HG03097 (cell line): Measurements from ENCODE around the gene TPI1.

Source experiments
- ATAC-seq: cut with Tn5 transposase; IDR thresholded peaks from one replicate; pipeline ENCODE4 v1.9.1; 2021; ENCODE audit not compliant: unreplicated experiment, low FRiP score

Gene TPI1

GRCh38 chr12:6827982-6828780 lies 39.1 kb upstream of the TPI1 start, which contains the start of gene P3H3:
Gene P3H3 (plus strand): TSS chr12:6828407. CDS start chr12:6828441, 34 bp downstream.
- no peak for ATAC-seq

GRCh38 chr12:6828781-6829535 lies 38.4 kb upstream of the TPI1 start:
- no peak for ATAC-seq

- ATAC-seq, result no peak
Measured at GRCh38 chr12:6829536-6830220, 37.7 kb upstream of the TPI1 start.

- ATAC-seq, result no peak
Measured at GRCh38 chr12:6830286-6830890, 36.9 kb upstream of the TPI1 start.

GRCh38 chr12:6830999-6831398 lies 36.3 kb upstream of the TPI1 start:
- ATAC-seq, result no peak

GRCh38 chr12:6831450-6831995 lies 35.8 kb upstream of the TPI1 start:
- ATAC-seq, result no peak

- no peak for ATAC-seq
Measured at GRCh38 chr12:6832125-6832524, 35.2 kb upstream of the TPI1 start.

GRCh38 chr12:6833189-6833890 lies 34.0 kb upstream of the TPI1 start:
- ATAC-seq, result no peak

- no peak for ATAC-seq
Measured at GRCh38 chr12:6834254-6834653, 33.1 kb upstream of the TPI1 start.

- no peak for ATAC-seq
Measured at GRCh38 chr12:6834873-6835272, 32.5 kb upstream of the TPI1 start.

GRCh38 chr12:6836851-6837250 lies 30.5 kb upstream of the TPI1 start:
- no peak for ATAC-seq

GRCh38 chr12:6837370-6838060 lies 29.8 kb upstream of the TPI1 start:
- no peak for ATAC-seq

GRCh38 chr12:6838854-6839253 lies 28.5 kb upstream of the TPI1 start:
- no peak for ATAC-seq

GRCh38 chr12:6839482-6840201 lies 27.7 kb upstream of the TPI1 start:
- no peak for ATAC-seq

GRCh38 chr12:6840330-6840729 lies 27.0 kb upstream of the TPI1 start:
- ATAC-seq, result no peak

GRCh38 chr12:6840761-6841515 lies 26.4 kb upstream of the TPI1 start, which contains the start of gene GNB3:
Gene GNB3 (plus strand): TSS chr12:6840925. CDS start chr12:6841288, 363 bp downstream.
- ATAC-seq, result no peak

GRCh38 chr12:6842075-6842474 lies 25.3 kb upstream of the TPI1 start:
- ATAC-seq, result no peak
